GM23338 (cell line): ENCODE measurements around the gene NPAS3. TPM values are rescaled to one million over a fixed set of nuclear protein-coding genes. Genes with fewer than 3 reads are reported as not detected.

ENCODE experiments used
- ATAC-seq: fragments of 200-7000 bp; cut with Tn5 transposase; 3 replicates; pipeline ENCODE4 v1.9.1; 2020
- DNase-seq: peaks from one replicate; pipeline ENCODE4 v3.0.0-alpha.2; 2015; ENCODE audit warnings: low spot score
- H2AFZ ChIP-seq: fragments of 200-600 bp; sonication (generic); 2 replicates; pipeline ENCODE4 v1.8.0; 2016; ENCODE audit warnings: antibody characterized with exemption, mild to moderate bottlenecking, moderate library complexity
- H3F3A ChIP-seq: fragments of 200-600 bp; sonication (generic); replicated peaks from 2 replicates; pipeline ENCODE4 v1.8.0; 2017; ENCODE audit warnings: antibody characterized with exemption, mixed run types, low read depth
- H3K27ac ChIP-seq: fragments of 200-600 bp; sonication (generic); 2 replicates; pipeline ENCODE4 v1.6.1; 2016; ENCODE audit warnings: low read depth
- H3K27me3 ChIP-seq: fragments of 200-600 bp; sonication (generic); 2 replicates; pipeline ENCODE4 v1.8.0; 2016; ENCODE audit warnings: mild to moderate bottlenecking, mixed run types, moderate library complexity; ENCODE audit not compliant: insufficient read depth
- H3K36me3 ChIP-seq: fragments of 200-600 bp; sonication (generic); 2 replicates; pipeline ENCODE4 v1.8.0; 2016; ENCODE audit warnings: mild to moderate bottlenecking; ENCODE audit not compliant: insufficient read depth
- H3K4me1 ChIP-seq: fragments of 200-600 bp; sonication (generic); 2 replicates; pipeline ENCODE4 v1.8.0; 2016; ENCODE audit warnings: mild to moderate bottlenecking, moderate library complexity; ENCODE audit not compliant: insufficient read depth
- H3K4me2 ChIP-seq: fragments of 200-600 bp; sonication (generic); 2 replicates; pipeline ENCODE4 v1.7.1; 2017; ENCODE audit warnings: mixed run types
- H3K4me3 ChIP-seq: fragments of 200-600 bp; sonication (generic); 2 replicates; pipeline ENCODE4 v1.6.1; 2016; ENCODE audit warnings: mixed run types
- H3K79me2 ChIP-seq: fragments of 200-600 bp; sonication (generic); replicated peaks from 2 replicates; pipeline ENCODE4 v1.8.0; 2017; ENCODE audit warnings: mild to moderate bottlenecking; ENCODE audit not compliant: insufficient read depth
- H3K9me2 ChIP-seq: fragments of 200-600 bp; sonication (generic); 2 replicates; pipeline ENCODE4 v1.8.0; 2017; ENCODE audit not compliant: insufficient read depth
- H4K20me1 ChIP-seq: fragments of 200-600 bp; sonication (generic); replicated peaks from 2 replicates; pipeline ENCODE4 v1.8.0; 2017; ENCODE audit warnings: mild to moderate bottlenecking; ENCODE audit not compliant: insufficient read depth
- H3K27ac Mint-ChIP-seq: 2 replicates; pipeline ENCODE4 v1.8.0; 2020; ENCODE audit warnings: inconsistent platforms, mild to moderate bottlenecking, moderate library complexity, mixed read lengths
- H3K27me3 Mint-ChIP-seq: 3 replicates; pipeline ENCODE4 v1.8.0; 2022; ENCODE audit warnings: low read depth, mild to moderate bottlenecking, moderate library complexity, mixed read lengths, inconsistent platforms; ENCODE audit not compliant: insufficient read depth, poor library complexity
- H3K36me3 Mint-ChIP-seq: 3 replicates; pipeline ENCODE4 v1.8.0; 2021; ENCODE audit warnings: low read depth, mild to moderate bottlenecking, inconsistent platforms, moderate library complexity, mixed read lengths
- H3K4me1 Mint-ChIP-seq: 3 replicates; pipeline ENCODE4 v1.8.0; 2020; ENCODE audit warnings: mild to moderate bottlenecking, inconsistent platforms, mixed read lengths
- H3K4me3 Mint-ChIP-seq: 3 replicates; pipeline ENCODE4 v1.8.0; 2021; ENCODE audit warnings: moderate library complexity, mild to moderate bottlenecking, inconsistent platforms, mixed read lengths
- H3K9me3 Mint-ChIP-seq: 3 replicates; pipeline ENCODE4 v1.8.0; 2020; ENCODE audit warnings: moderate library complexity, mild to moderate bottlenecking, inconsistent platforms, mixed read lengths
- EZH2 ChIP-seq: fragments of 200-600 bp; sonication (generic); IDR thresholded peaks from one replicate; pipeline ENCODE4 v1.8.0; 2017; ENCODE audit warnings: antibody characterized with exemption, mild to moderate bottlenecking, low read depth; ENCODE audit not compliant: unreplicated experiment
- EZH2phosphoT487 ChIP-seq: fragments of 200-600 bp; sonication (generic); IDR thresholded peaks from one replicate; pipeline ENCODE4 v1.8.1; 2018; ENCODE audit warnings: antibody characterized with exemption; ENCODE audit not compliant: unreplicated experiment
- NANOG ChIP-seq: IDR thresholded peaks from 2 replicates; pipeline ENCODE4 v1.6.1; 2016; ENCODE audit warnings: antibody characterized with exemption, borderline replicate concordance
- REST ChIP-seq: IDR thresholded peaks from one replicate; pipeline ENCODE4 v1.6.1; 2018; ENCODE audit warnings: antibody characterized with exemption; ENCODE audit not compliant: unreplicated experiment
- STAT1 ChIP-seq: IDR thresholded peaks from one replicate; pipeline ENCODE4 v1.6.1; 2016; ENCODE audit warnings: antibody characterized with exemption; ENCODE audit not compliant: unreplicated experiment
- ZNF331 ChIP-seq: fragments of 250-450 bp; sonication (Bioruptor Pico); IDR thresholded peaks from 2 replicates; pipeline ENCODE4 v1.5.0; 2020; ENCODE audit warnings: low read depth, mild to moderate bottlenecking, moderate library complexity
- ZNF462 ChIP-seq: fragments of 250-450 bp; sonication (Bioruptor Pico); IDR thresholded peaks from 2 replicates; pipeline ENCODE4 v1.5.0; 2020; ENCODE audit warnings: mild to moderate bottlenecking, moderate library complexity
- polyA plus RNA-seq: library from polyadenylated mRNA; unstranded; fragments of >200 nt; fragmentation: Nextera tagmentation; extraction: Ambion mirVana; gene quantifications from 2 replicates; pipeline ENCODE4 v1.2.1, GENCODE V29; 2016
- total RNA-seq: library from RNA; depleted of rRNA; stranded (reverse); fragments of >200 nt; shearing (Covaris generic); gene quantifications from 2 replicates; pipeline ENCODE4 v1.2.3, GENCODE V29; 2014
- TF ChIP-seq, protein P1 (sequence below): IDR thresholded peaks from 2 replicates; pipeline ENCODE4 v1.6.1; 2016; ENCODE audit warnings: antibody characterized with exemption
- TF ChIP-seq, protein P2 (sequence below), 2 experiments: fragments of 200-600 bp in 1 of 2; sonication (generic) in 1 of 2; conservative IDR thresholded peaks; 2 replicates each; pipeline versions ENCODE4 v1.5.1 to v1.6.1; 2016 to 2017; ENCODE audit warnings: antibody characterized with exemption in 2 of 2, low read depth in 2 of 2, mild to moderate bottlenecking in 2 of 2, moderate library complexity in 1 of 2

The NPAS3 gene
- total and polyA plus RNA-seq, 2 experiments from 2014 or later: 0.17 to 0.19 TPM

DNA sequence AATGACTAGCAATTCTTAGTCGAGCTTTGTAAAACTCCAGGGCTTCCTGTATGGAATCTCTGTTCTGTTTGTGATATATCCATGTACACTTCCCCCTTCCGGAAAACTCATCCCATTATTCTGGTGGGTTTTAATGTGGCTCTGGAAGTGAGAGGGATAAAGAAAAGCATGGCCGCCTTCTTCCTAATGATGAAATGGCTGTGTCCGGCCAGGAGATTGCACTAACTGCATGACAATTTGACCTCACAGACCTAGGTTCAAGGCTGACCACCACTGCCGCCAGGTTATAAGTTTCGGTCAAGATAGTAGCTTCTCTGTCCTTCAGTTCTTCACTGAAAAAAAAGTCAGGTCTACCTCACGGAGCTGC is 41.0 kb upstream of the NPAS3 start:
- peak overlapping the region; percentile 23; the same call in 1 of the 2 replicates for H3K27ac Mint-ChIP-seq
- no peaks in the 10 kb centered on the region for H3K27me3 Mint-ChIP-seq
- no peaks in the 10 kb centered on the region for H3K4me1 ChIP-seq
- peaks cover 6% of the 10 kb centered on the region; the same call in 2 of the 3 replicates for H3K4me1 Mint-ChIP-seq
- no peaks in the 10 kb centered on the region for H3F3A ChIP-seq
- no peak overlapping the region for H3K4me3 ChIP-seq
- ATAC-seq (no peak), DNase-seq (no peak)
- no peaks in the 10 kb centered on the region for H3K27me3 ChIP-seq
- H4K20me1 ChIP-seq: no peaks in the 10 kb centered on the region
- no peak overlapping the region for H3K4me3 Mint-ChIP-seq
- peak overlapping the region; percentile 63 for H2AFZ ChIP-seq
- H3K36me3 Mint-ChIP-seq: no peaks in the 10 kb centered on the region
- no peaks in the 10 kb centered on the region for H3K36me3 ChIP-seq
- no peak overlapping the region for H3K4me2 ChIP-seq
- TF ChIP-seq ZNF331 (CRISPR knock-in tag) (no peak), STAT1 (no peak), REST (no peak)
- TF ChIP-seq, protein P1, sequence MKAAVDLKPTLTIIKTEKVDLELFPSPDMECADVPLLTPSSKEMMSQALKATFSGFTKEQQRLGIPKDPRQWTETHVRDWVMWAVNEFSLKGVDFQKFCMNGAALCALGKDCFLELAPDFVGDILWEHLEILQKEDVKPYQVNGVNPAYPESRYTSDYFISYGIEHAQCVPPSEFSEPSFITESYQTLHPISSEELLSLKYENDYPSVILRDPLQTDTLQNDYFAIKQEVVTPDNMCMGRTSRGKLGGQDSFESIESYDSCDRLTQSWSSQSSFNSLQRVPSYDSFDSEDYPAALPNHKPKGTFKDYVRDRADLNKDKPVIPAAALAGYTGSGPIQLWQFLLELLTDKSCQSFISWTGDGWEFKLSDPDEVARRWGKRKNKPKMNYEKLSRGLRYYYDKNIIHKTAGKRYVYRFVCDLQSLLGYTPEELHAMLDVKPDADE: no peak
- no peaks in the 10 kb centered on the region for H3K79me2 ChIP-seq
- H3K9me3 Mint-ChIP-seq: no peaks in the 10 kb centered on the region
- H3K9me2 ChIP-seq: no peaks in the 10 kb centered on the region
- H3K27ac ChIP-seq: no peak overlapping the region

DNA sequence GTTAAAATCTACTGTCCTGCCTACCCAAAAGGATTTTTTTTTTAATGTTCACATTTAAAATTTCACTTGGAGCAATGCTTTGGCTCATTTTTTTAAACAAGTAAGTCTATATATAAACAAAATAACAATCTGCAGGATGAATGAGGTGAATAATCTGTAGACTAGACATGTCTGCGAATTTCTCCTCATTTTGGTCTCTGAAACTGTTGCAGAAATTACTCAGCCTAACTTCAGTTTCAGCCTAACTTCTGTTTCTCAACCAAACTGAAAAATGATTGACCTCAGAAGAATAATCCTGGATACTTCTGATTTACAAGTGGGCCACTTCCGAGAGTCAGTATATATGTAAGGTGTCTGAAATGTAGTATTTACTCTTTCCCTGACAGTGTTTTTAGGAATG is 39.8 kb upstream of the NPAS3 start:
- H2AFZ ChIP-seq: no peak overlapping the region
- no peaks in the 10 kb centered on the region for H3K36me3 ChIP-seq
- H3K27ac Mint-ChIP-seq: no peak overlapping the region
- no peaks in the 10 kb centered on the region for H3K9me3 Mint-ChIP-seq
- H3K4me1 Mint-ChIP-seq: peaks cover 11% of the 10 kb centered on the region; the same call in 2 of the 3 replicates
- no peak for ATAC-seq
- no peaks in the 10 kb centered on the region for H3F3A ChIP-seq
- H3K27me3 Mint-ChIP-seq: peaks cover 3% of the 10 kb centered on the region
- no peak for DNase-seq
- no peaks in the 10 kb centered on the region for H4K20me1 ChIP-seq
- no peaks in the 10 kb centered on the region for H3K9me2 ChIP-seq
- no peaks in the 10 kb centered on the region for H3K27me3 ChIP-seq
- no peaks in the 10 kb centered on the region for H3K79me2 ChIP-seq
- H3K4me1 ChIP-seq: no peaks in the 10 kb centered on the region
- no peak overlapping the region for H3K4me2 ChIP-seq
- no peak overlapping the region for H3K4me3 Mint-ChIP-seq
- no peak overlapping the region for H3K27ac ChIP-seq
- no peaks in the 10 kb centered on the region for H3K36me3 Mint-ChIP-seq
- no peak overlapping the region for H3K4me3 ChIP-seq
- TF ChIP-seq EZH2 (no peak), NANOG (no peak), ZNF331 (CRISPR knock-in tag) (no peak), EZH2phosphoT487 (no peak), STAT1 (no peak), ZNF462 (CRISPR knock-in tag) (no peak)
- TF ChIP-seq, protein P2, sequence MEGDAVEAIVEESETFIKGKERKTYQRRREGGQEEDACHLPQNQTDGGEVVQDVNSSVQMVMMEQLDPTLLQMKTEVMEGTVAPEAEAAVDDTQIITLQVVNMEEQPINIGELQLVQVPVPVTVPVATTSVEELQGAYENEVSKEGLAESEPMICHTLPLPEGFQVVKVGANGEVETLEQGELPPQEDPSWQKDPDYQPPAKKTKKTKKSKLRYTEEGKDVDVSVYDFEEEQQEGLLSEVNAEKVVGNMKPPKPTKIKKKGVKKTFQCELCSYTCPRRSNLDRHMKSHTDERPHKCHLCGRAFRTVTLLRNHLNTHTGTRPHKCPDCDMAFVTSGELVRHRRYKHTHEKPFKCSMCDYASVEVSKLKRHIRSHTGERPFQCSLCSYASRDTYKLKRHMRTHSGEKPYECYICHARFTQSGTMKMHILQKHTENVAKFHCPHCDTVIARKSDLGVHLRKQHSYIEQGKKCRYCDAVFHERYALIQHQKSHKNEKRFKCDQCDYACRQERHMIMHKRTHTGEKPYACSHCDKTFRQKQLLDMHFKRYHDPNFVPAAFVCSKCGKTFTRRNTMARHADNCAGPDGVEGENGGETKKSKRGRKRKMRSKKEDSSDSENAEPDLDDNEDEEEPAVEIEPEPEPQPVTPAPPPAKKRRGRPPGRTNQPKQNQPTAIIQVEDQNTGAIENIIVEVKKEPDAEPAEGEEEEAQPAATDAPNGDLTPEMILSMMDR (conservative IDR thresholded peaks at IDR 0.05; ENCODE audit: low read depth in 2 of 2): no peak
